ENCODE data around the gene ZNF644.
A peak's percentile ranks its signal among the peaks of the same experiment; 100 is the strongest.
"Not testable (repeated sequence)": the region's sequence is repeated elsewhere in the genome, so short reads cannot be mapped to it uniquely, and the experiment has no call there.

Gene ZNF644

GRCh38 chr1:90925928-90926869, 95.6 kb downstream of the ZNF644 start:
- peak; percentile 90 for DNase-seq

GRCh38 chr1:90924982-90925381, 96.9 kb downstream of the ZNF644 start:
- DNase-seq: no peak

GRCh38 chr1:90922996-90923395, 98.8 kb downstream of the ZNF644 start:
- DNase-seq: no peak

- no peak for DNase-seq
Measured at GRCh38 chr1:90922202-90922601, 99.6 kb downstream of the ZNF644 start.

GRCh38 chr1:90919900-90920299, 101.9 kb downstream of the ZNF644 start:
- DNase-seq: no peak

GRCh38 chr1:90919190-90919719, 102.6 kb downstream of the ZNF644 start:
- no peak for DNase-seq

- DNase-seq: no peak
Measured at GRCh38 chr1:90911353-90911752, 110.5 kb downstream of the ZNF644 start.

GRCh38 chr1:90902672-90903071, 119.2 kb downstream of the ZNF644 start:
- no peak for DNase-seq

GRCh38 chr1:90899263-90899662, 122.6 kb downstream of the ZNF644 start:
- no peak for DNase-seq

GRCh38 chr1:90893679-90894078, 128.2 kb downstream of the ZNF644 start:
- DNase-seq: not testable (repeated sequence)

GRCh38 chr1:90892884-90893283, 129.0 kb downstream of the ZNF644 start:
- not testable (repeated sequence) for DNase-seq

GRCh38 chr1:90892196-90892595, 129.6 kb downstream of the ZNF644 start:
- DNase-seq: not testable (repeated sequence)

GRCh38 chr1:90891756-90892155, 130.1 kb downstream of the ZNF644 start:
- DNase-seq: not testable (repeated sequence)

GRCh38 chr1:90882221-90882620, 139.6 kb downstream of the ZNF644 start:
- no peak for DNase-seq

- DNase-seq: no peak
Measured at GRCh38 chr1:90881034-90881433, 140.8 kb downstream of the ZNF644 start.

GRCh38 chr1:90879281-90879680, 142.6 kb downstream of the ZNF644 start:
- no peak for DNase-seq

GRCh38 chr1:90876101-90876500, 145.7 kb downstream of the ZNF644 start:
- no peak for DNase-seq
